ENCODE data around the gene CYP26B1. TPM values are rescaled to one million over a fixed set of nuclear protein-coding genes. Genes with fewer than 3 reads are reported as not detected.

The CYP26B1 gene
- total and polyA plus RNA-seq, 2 of the 8 experiments (the other 6 are each of a cell fraction or from before 2014, with no cell fraction given) = 0.06 to 0.69 TPM

GRCh38 chr2:72109904-72110303 lies 37.8 kb downstream of the CYP26B1 start:
- ChIA-PET CTCF (ENCODE audit: partially characterized antibody) (interaction anchor here (0.8 to 1.7 kb wide), 5 partner anchors 20 to 186 kb away, joined by 3 to 4 read pairs (median 3); no protein-coding TSS in a partner anchor), POLR2A (ENCODE audit: partially characterized antibody) (no interaction called here)
- H2AK5ac ChIP-seq (ENCODE audit: low read depth, low read length) = no peak overlapping the region
- no peaks in the 10 kb centered on the region for H3K79me2 ChIP-seq (ENCODE audit: control insufficient read depth in 1 of 2, insufficient read depth in 2 of 2, low read length in 2 of 2)
- H3K4me3 ChIP-seq (ENCODE audit: extremely low read depth in 1 of 4, insufficient read depth in 2 of 4, low read depth in 3 of 4, low read length in 4 of 4) = no peak overlapping the region
- H3K4ac ChIP-seq (replicated peaks; ENCODE audit: insufficient read length, low read depth, low read length) = no peak overlapping the region
- WGBS, 2 experiments (ENCODE audit: extremely low coverage in 1 of 2, insufficient coverage in 1 of 2, insufficient read length in 1 of 2, insufficient replicate concordance in 2 of 2, low coverage in 1 of 2, low lambda C conversion rate in 2 of 2, missing lambda C conversion rate in 1 of 2) = 90% methylated on average over 8 of the region's 8 CpGs; no CpG with 5 or more reads in 1 of the 2 experiments
- H3K23ac ChIP-seq (ENCODE audit: insufficient read length) = no peak overlapping the region
- no peaks in the 10 kb centered on the region; a peak in 3 of 7 replicates for H3K4me1 ChIP-seq (replicated peaks in 1 of 4; ENCODE audit: control insufficient read depth in 3 of 4, insufficient read depth in 4 of 4, low read length in 3 of 4)
- DNase-seq (ENCODE audit: low read depth in 1 of 2, low spot score in 2 of 2) (peak in 1 of 2 experiments; percentile 14), FAIRE-seq (no peak)
- no peak overlapping the region for H3K27ac ChIP-seq (ENCODE audit: low read depth, low read length)
- no peak overlapping the region for H2BK120ac ChIP-seq (replicated peaks; ENCODE audit: low read depth, low read length)
- H2BK5ac ChIP-seq (ENCODE audit: low read depth, low read length) = no peak overlapping the region
- no peak overlapping the region for H2BK20ac ChIP-seq (ENCODE audit: low read length)
- H2BK15ac ChIP-seq (ENCODE audit: low read length) = no peak overlapping the region
- no peak overlapping the region for H3K4me2 ChIP-seq (ENCODE audit: insufficient read depth in 1 of 2, low read depth in 2 of 2, low read length in 2 of 2)
- no peak overlapping the region for H4K5ac ChIP-seq (ENCODE audit: insufficient read length, low read depth, low read length)
- H3K9ac ChIP-seq (replicated peaks in 1 of 4; ENCODE audit: extremely low read depth in 1 of 4, low read depth in 3 of 4, low read length in 3 of 4) = no peak overlapping the region
- no peak overlapping the region for H3K18ac ChIP-seq (ENCODE audit: extremely low read depth, low read length)
- peaks cover 4 to 5% of the 10 kb centered on the region in 2 experiments; a peak in 1 of 4 replicates for H3K9me3 ChIP-seq (ENCODE audit: insufficient read depth in 2 of 2, low read depth in 1 of 2, low read length in 1 of 2)
- no peaks in the 10 kb centered on the region for H3K36me3 ChIP-seq (ENCODE audit: control insufficient read depth in 2 of 4, insufficient read depth in 4 of 4, low read length in 3 of 4)
- no peaks in the 10 kb centered on the region for H4K20me1 ChIP-seq (replicated peaks in 1 of 2; ENCODE audit: control insufficient read depth in 1 of 2, insufficient read depth in 2 of 2, low read length in 2 of 2)
- H3K23me2 ChIP-seq (ENCODE audit: low read depth, low read length) = no peaks in the 10 kb centered on the region
- TF ChIP-seq BRCA1 (IDR thresholded peaks at IDR 0.05; ENCODE audit: low read depth, low read length) (no peak), RBBP5 (IDR thresholded peaks at IDR 0.05; ENCODE audit: borderline replicate concordance, low read depth, low read length) (no peak), POLR2A (IDR thresholded peaks at IDR 0.05; ENCODE audit: control extremely low read depth in 1 of 2, low read depth in 2 of 2, low read length in 2 of 2) (no peak)
- H2BK12ac ChIP-seq (ENCODE audit: low read depth, low read length) = no peak overlapping the region
- H3K56ac ChIP-seq (replicated peaks; ENCODE audit: insufficient read length, low read depth, low read length) = no peak overlapping the region
- H3K79me1 ChIP-seq (ENCODE audit: low read depth, low read length) = no peaks in the 10 kb centered on the region
- no peak overlapping the region for H4K8ac ChIP-seq (ENCODE audit: extremely low read depth, insufficient read depth, low read length)
- H2AFZ ChIP-seq (ENCODE audit: low read length) = no peak overlapping the region
- no peak overlapping the region for H4K91ac ChIP-seq (replicated peaks; ENCODE audit: insufficient read length, low read length)
- H3K14ac ChIP-seq (ENCODE audit: insufficient read length) = no peak overlapping the region
- no peaks in the 10 kb centered on the region for H3K27me3 ChIP-seq (replicated peaks in 1 of 4; ENCODE audit: control insufficient read depth in 3 of 4, extremely low read depth in 1 of 4, insufficient read depth in 3 of 4, low read length in 3 of 4)

All from H1 (cell line).